ENCODE results near the gene LTBP2. TPM values are rescaled to one million over a fixed set of nuclear protein-coding genes. Genes with fewer than 3 reads are reported as not detected.
"Not testable (repeated sequence)": the region's sequence is repeated elsewhere in the genome, so short reads cannot be mapped to it uniquely, and the experiment has no call there.

LTBP2 gene
- total and polyA plus RNA-seq, 3 donors from 2014 or later = 19.6 to 45.3 (median 23.3) TPM

DNA sequence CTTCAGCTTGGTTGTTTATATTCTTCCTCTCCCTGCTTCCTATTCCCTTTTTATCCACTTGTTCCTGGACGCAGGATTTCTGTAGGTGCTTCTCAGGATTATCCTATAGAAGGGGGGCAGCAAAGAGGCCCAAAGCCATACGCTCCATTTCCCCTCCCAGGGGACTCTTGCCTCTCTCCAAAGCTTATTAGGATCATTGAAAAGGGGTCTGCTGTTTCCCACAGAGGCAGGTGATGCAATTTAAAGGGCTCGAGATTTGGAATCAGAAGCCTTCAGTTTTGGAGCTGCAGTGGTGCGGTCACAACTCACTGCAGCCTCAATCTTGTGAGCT, 154.5 kb downstream of the LTBP2 start:
- intact Hi-C loops (cut with DNase I; ENCODE audit: low total_unique reads) = no loop called here
- H3K4me1 ChIP-seq = peaks cover 4% of the 10 kb centered on the region
- 82 to 87% methylated on average over 4 of the region's 4 CpGs for WGBS, 2 donors

DNA sequence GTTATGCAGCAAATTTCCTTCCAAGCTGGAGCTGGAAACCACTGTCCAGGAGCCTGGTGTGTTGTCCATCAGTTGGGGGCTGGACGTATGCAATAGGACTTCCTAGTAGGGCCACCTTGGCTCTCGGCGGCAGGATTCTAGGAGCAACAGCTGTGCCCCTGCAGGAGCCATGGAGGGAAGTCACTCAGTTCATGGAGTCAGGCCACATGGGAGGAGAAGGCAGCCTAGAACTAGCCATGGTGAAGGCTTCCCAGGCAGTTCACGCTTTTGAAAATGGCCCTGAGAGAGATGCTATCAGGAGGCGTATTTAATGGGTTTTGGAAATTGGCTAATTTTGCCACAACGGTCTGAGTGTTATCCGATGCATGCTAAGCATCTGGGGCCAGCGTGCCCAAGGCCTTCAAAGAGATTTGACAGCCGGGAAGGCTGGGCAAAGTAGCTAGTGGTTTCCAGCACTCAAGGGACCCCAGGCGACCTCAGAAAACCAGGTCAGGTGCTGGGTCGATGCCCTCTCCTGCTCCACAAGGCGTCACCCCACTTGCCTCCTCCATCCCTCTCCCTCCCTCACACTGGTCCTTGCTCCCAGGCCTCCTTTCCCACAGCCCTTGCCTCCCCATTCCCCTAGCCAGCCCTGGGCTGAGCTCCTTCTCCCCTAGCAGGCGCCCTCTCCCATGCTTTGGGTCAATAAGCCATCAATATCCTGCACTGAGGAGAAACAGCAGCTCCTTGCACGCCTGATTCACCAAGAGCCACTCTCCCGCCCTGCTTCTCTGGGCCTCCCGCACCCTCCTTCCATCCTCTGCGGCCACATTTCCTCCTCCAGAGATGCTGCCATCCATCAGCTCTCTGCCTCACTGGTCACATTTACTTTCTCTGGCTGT, 155.1 kb downstream of the LTBP2 start:
- H3K36me3 ChIP-seq (ENCODE audit: low read depth, missing control alignments) = no peaks in the 10 kb centered on the region
- no peak for TF ChIP-seq POLR2A (IDR thresholded peaks at IDR 0.05)
- TF ChIP-seq, protein P1, sequence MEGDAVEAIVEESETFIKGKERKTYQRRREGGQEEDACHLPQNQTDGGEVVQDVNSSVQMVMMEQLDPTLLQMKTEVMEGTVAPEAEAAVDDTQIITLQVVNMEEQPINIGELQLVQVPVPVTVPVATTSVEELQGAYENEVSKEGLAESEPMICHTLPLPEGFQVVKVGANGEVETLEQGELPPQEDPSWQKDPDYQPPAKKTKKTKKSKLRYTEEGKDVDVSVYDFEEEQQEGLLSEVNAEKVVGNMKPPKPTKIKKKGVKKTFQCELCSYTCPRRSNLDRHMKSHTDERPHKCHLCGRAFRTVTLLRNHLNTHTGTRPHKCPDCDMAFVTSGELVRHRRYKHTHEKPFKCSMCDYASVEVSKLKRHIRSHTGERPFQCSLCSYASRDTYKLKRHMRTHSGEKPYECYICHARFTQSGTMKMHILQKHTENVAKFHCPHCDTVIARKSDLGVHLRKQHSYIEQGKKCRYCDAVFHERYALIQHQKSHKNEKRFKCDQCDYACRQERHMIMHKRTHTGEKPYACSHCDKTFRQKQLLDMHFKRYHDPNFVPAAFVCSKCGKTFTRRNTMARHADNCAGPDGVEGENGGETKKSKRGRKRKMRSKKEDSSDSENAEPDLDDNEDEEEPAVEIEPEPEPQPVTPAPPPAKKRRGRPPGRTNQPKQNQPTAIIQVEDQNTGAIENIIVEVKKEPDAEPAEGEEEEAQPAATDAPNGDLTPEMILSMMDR (IDR thresholded peaks at IDR 0.05) = no peak
- no peak for DNase-seq
- no peak overlapping the region for H3K4me3 ChIP-seq
- intact Hi-C loops (cut with DNase I; ENCODE audit: low total_unique reads) = no loop called here
- H3K27me3 ChIP-seq = no peaks in the 10 kb centered on the region
- H3K9me3 ChIP-seq = no peaks in the 10 kb centered on the region
- WGBS, 2 donors = 77 to 88% methylated on average over 13 to 17 of the region's 17 CpGs
- no peak overlapping the region for H3K27ac ChIP-seq
- H3K4me1 ChIP-seq = peaks cover 4% of the 10 kb centered on the region

More for the DNA sequence above, 154.5 kb downstream of the LTBP2 start:
- Histone ChIP-seq H3K4me3 (no peak overlapping the region), H3K36me3 (ENCODE audit: low read depth, missing control alignments) (no peaks in the 10 kb centered on the region), H3K27ac (no peak overlapping the region), H3K27me3 (no peaks in the 10 kb centered on the region), H3K9me3 (no peaks in the 10 kb centered on the region)
- TF ChIP-seq, protein P1 (IDR thresholded peaks at IDR 0.05) = no peak
- no peak for TF ChIP-seq POLR2A (IDR thresholded peaks at IDR 0.05)
- no peak for DNase-seq

GRCh38 chr14:74454397-74454796, 157.6 kb downstream of the LTBP2 start:
- H3K4me1 ChIP-seq; H3K4me3 ChIP-seq; intact Hi-C loops (cut with DNase I; ENCODE audit: low total_unique reads); H3K36me3 ChIP-seq (ENCODE audit: low read depth, missing control alignments); H3K27me3 ChIP-seq; DNase-seq; H3K9me3 ChIP-seq; H3K27ac ChIP-seq: not testable (repeated sequence)
- 62 to 70% methylated on average over 5 of the region's 5 CpGs for WGBS, 2 donors

Other genes starting within 250 kb of the LTBP2 start
- under 1 TPM; 0.16 to 0.25 TPM for gene SYNDIG1L, start 186.0 kb downstream of the LTBP2 start, total RNA-seq
- 0.21 TPM for gene SYNDIG1L, start 186.0 kb downstream of the LTBP2 start, polyA plus RNA-seq (ENCODE audit: insufficient read depth, low read depth, low replicate concordance)
- 100 to 1,000 TPM; 393 to 628 TPM for gene NPC2, start 118.9 kb downstream of the LTBP2 start, total RNA-seq
- 291 TPM for gene NPC2, start 118.9 kb downstream of the LTBP2 start, polyA plus RNA-seq (ENCODE audit: insufficient read depth, low read depth, low replicate concordance)
- 10 to 100 TPM; 22.5 to 27.6 TPM for gene ISCA2, start 118.5 kb downstream of the LTBP2 start, total RNA-seq
- gene ISCA2, start 118.5 kb downstream of the LTBP2 start, polyA plus RNA-seq (ENCODE audit: insufficient read depth, low read depth, low replicate concordance) = 30.3 TPM
- gene AREL1, start 100.8 kb upstream of the LTBP2 start, total RNA-seq = 10 to 100 TPM; 58.8 to 69.9 TPM
- 47.7 TPM for gene AREL1, start 100.8 kb upstream of the LTBP2 start, polyA plus RNA-seq (ENCODE audit: insufficient read depth, low read depth, low replicate concordance)
- gene FCF1, start 100.9 kb upstream of the LTBP2 start, total RNA-seq = 10 to 100 TPM; 29.9 to 30.9 TPM
- gene FCF1, start 100.9 kb upstream of the LTBP2 start, polyA plus RNA-seq (ENCODE audit: insufficient read depth, low read depth, low replicate concordance) = 43.5 TPM
- gene YLPM1, start 151.1 kb upstream of the LTBP2 start, total RNA-seq = 100 to 1,000 TPM in 1 of 2 donors, 10 to 100 TPM in 1; 99.9 to 124 TPM
- 83.2 TPM for gene YLPM1, start 151.1 kb upstream of the LTBP2 start, polyA plus RNA-seq (ENCODE audit: insufficient read depth, low read depth, low replicate concordance)

Measured in testis (tissue), 3 donors.